Spleen (tissue), 7 donors: ENCODE results near the gene SCG5.

ENCODE experiments used
- CTCF ChIP-seq, 11 experiments: fragments of 200-600 bp in 7 of 11; fragments of 450-650 bp in 4 of 11; sonication (generic) in 4 of 11; IDR thresholded peaks in 8 of 11; conservative IDR thresholded peaks in 3 of 11; 1 replicate in 7 of 11; 2 replicates in 4 of 11; pipeline versions ENCODE4 v1.4.0 to v1.8.0; 2016 to 2021; ENCODE audit warnings: antibody characterized with exemption in 11 of 11, inconsistent platforms in 4 of 11, mild to moderate bottlenecking in 1 of 11
- POLR2A ChIP-seq, 3 donors: fragments of 450-650 bp; IDR thresholded peaks; one replicate each; pipeline ENCODE4 v1.5.1; 2017; ENCODE audit warnings: antibody characterized with exemption in 3 of 3, mild to moderate bottlenecking in 1 of 3
- POLR2AphosphoS5 ChIP-seq, 3 donors: sonication (generic); formaldehyde crosslinking; IDR thresholded peaks; one replicate each; pipeline ENCODE4 v1.5.1; 2017; ENCODE audit warnings: antibody characterized with exemption in 3 of 3
- donor health status: DM: no; HTN: no; CAD: no; lungs with moderate emphysema.
- donor health status: DM: no; HTN: no; CAD: no.
- donor health status: DM: no; HTN: no; CAD: no.

- no peak for TF ChIP-seq CTCF (IDR thresholded peaks at IDR 0.05 in 8 of 11, conservative IDR thresholded peaks at IDR 0.05 in 3 of 11)
- TF ChIP-seq POLR2AphosphoS5 (IDR thresholded peaks at IDR 0.05) = no peak
- TF ChIP-seq POLR2A (IDR thresholded peaks at IDR 0.05) = no peak
Observed at GRCh38 chr15:32636908-32637567, 4.5 kb upstream of the SCG5 start.
